ENCODE measurements around the gene MYO18B. TPM values are rescaled to one million over a fixed set of nuclear protein-coding genes. Genes with fewer than 3 reads are reported as not detected.
A peak's percentile ranks its signal among the peaks of the same experiment; 100 is the strongest.
"Not testable (repeated sequence)": the region's sequence is repeated elsewhere in the genome, so short reads cannot be mapped to it uniquely, and the experiment has no call there.

The MYO18B gene
- total RNA-seq, 2 donors from 2014 or later: 0.43 to 1.0 TPM

DNA sequence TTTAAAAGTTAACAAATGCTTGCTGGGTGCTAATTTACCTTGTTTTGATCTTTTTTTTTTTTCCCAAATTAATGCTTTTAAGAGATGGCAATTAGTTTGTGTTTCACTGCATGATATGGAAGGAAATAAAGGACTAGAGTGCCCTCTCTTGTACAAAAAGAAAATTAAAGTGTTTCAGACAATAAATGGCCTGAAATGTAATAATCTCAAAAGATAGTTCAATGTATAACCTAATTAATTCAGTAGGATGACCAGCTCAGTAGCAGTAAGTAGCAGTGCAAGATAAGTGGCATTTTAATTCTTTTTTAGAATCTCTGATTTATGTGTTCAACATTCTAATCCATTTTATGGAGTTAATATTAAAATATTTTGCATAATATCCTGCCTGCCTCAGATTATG, 39.9 kb upstream of the MYO18B start:
- Mint-ChIP-seq H3K36me3 (no peaks in the 10 kb centered on the region), H3K4me1 (ENCODE audit: low read depth in 2 of 2) (peaks cover 0 to 5% of the 10 kb centered on the region in 2 donors), H3K27me3 (peaks cover 0 to 20% of the 10 kb centered on the region in 2 donors), H3K27ac (no peak overlapping the region), H3K4me3 (no peak overlapping the region), H3K9me3 (no peaks in the 10 kb centered on the region)
- ATAC-seq (no peak), DNase-seq (ENCODE audit: low spot score) (no peak)

DNA sequence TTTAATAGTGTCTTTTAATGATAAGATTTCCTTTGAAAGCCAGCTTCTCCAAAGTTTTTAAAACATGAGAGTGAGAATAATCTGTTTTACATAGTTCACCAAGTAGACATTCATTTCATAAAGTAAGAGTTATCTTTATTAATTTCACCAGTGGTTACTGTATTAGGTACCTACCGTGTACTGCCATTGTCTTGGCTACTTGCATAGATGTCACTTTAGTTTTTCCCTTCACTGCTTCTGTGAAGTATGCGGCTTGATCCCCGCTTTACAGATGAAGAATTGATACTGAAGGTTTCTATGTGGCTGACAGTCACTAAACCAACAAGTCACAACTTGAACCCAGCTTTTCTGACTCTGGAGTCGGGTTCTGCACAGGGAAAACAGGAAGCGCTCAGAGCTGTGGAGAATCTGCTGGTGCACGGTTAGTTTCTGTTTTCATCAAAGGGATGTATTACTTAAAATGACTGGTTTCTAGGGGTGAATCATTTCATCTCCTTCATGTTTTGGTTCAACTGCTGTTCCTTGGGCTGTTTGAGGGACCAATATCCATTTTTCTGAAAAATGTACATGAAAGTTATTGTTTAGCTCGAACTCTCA, 39.3 kb upstream of the MYO18B start:
- Mint-ChIP-seq H3K27ac (no peak overlapping the region), H3K36me3 (no peaks in the 10 kb centered on the region), H3K27me3 (peaks cover 0 to 13% of the 10 kb centered on the region in 2 donors), H3K4me1 (ENCODE audit: low read depth in 2 of 2) (peaks cover 0 to 5% of the 10 kb centered on the region in 2 donors), H3K9me3 (no peaks in the 10 kb centered on the region), H3K4me3 (no peak overlapping the region)
- DNase-seq (ENCODE audit: low spot score) (no peak), ATAC-seq (peak in 1 of 2 donors; percentile 53)

DNA sequence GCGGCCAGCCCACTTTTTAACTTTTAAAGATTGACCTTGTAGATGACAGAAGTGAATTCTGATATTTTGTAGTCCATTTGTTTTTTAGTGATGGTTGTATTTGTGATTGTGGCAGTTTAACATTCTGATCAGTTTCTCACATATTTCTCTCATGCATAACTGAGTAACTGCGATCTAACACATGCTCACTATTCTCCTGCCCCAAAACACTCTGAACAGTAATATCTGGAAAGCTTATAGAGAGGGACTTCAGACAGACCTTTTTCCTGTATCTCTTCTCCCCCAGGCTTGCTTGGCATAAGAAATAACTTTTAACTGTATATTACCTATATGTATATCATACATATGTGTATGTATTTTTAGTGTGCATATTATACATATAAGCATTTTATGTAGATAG, 37.3 kb upstream of the MYO18B start:
- H3K9me3 Mint-ChIP-seq: no peaks in the 10 kb centered on the region
- no peak overlapping the region for H3K27ac Mint-ChIP-seq
- no peak overlapping the region for H3K4me3 Mint-ChIP-seq
- H3K27me3 Mint-ChIP-seq: peaks cover 0 to 6% of the 10 kb centered on the region in 2 donors
- no peaks in the 10 kb centered on the region for H3K36me3 Mint-ChIP-seq
- ATAC-seq: no peak
- H3K4me1 Mint-ChIP-seq (ENCODE audit: low read depth in 2 of 2): peaks cover under 1 to 5% of the 10 kb centered on the region in 2 donors
- no peak for DNase-seq (ENCODE audit: low spot score)

DNA sequence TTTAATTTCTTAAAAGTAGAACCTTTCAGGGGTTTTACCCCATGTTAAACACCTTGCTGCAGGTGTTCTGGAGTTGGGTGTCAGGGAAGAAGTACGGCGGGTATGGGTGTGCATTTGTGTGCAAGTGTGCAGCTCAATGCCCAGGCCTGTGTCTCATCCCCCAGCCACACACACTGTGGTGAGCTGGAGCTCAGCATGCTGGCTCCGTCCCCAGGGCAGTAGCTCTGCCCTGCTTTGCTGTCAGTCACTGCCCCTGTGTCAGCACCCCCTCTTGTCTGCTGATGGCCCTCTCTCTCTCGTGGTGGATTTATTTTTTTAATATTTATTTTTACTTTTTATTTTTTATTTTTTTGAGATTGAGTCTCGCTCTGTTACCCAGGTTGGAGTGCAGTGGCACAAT, 35.8 kb upstream of the MYO18B start:
- no peak overlapping the region for H3K4me3 Mint-ChIP-seq
- ATAC-seq (peak in 1 of 2 donors; percentile 28), DNase-seq (ENCODE audit: low spot score) (no peak)
- no peaks in the 10 kb centered on the region for H3K9me3 Mint-ChIP-seq
- H3K4me1 Mint-ChIP-seq (ENCODE audit: low read depth in 2 of 2): peaks cover 3 to 5% of the 10 kb centered on the region in 2 donors
- no peak overlapping the region for H3K27ac Mint-ChIP-seq
- no peaks in the 10 kb centered on the region for H3K27me3 Mint-ChIP-seq
- H3K36me3 Mint-ChIP-seq: no peaks in the 10 kb centered on the region

DNA sequence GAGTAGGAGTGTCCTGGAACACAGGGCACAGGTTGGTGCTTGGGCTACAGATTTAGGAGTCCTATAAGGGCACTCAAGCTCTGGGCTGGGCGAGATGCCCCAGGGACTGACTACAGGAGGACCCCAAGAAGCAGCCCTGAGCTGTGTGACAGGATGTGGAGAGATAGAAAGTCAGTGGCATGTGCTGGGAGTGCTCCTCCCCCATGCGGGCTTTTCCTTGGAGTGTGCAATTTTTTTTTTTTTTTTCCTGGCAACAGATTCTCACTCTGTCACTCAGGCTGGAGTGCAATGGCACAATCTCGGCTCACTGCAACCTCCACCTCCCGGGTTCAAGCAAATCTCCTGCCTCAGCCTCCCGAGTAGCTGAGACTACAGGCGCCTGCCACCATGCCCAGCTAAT, 33.6 kb upstream of the MYO18B start:
- H3K9me3 Mint-ChIP-seq; H3K27me3 Mint-ChIP-seq; DNase-seq (ENCODE audit: low spot score); H3K4me1 Mint-ChIP-seq (ENCODE audit: low read depth in 2 of 2); H3K27ac Mint-ChIP-seq; H3K4me3 Mint-ChIP-seq; ATAC-seq; H3K36me3 Mint-ChIP-seq: not testable (repeated sequence)

DNA sequence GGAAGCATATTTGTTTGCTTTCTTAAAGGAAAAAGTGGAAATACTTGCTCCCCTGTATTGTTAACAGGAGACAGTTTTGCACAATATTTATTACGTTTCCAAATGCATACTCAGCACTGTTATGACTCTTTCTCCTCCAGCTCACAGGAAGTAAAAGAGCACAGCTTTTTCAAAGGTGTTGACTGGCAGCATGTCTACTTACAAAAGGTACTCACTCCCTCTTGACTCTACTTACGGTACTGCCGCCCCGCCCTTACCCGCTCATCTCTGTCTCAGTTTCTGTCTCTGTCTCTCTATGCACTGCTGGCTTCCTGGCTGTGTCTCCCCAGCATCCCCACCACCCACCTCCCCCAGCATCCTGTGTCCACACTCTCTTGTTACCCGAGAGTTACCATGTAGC, 32.2 kb upstream of the MYO18B start:
- H3K9me3 Mint-ChIP-seq: no peaks in the 10 kb centered on the region
- no peaks in the 10 kb centered on the region for H3K36me3 Mint-ChIP-seq
- peaks cover 0 to 3% of the 10 kb centered on the region in 2 donors for H3K4me1 Mint-ChIP-seq (ENCODE audit: low read depth in 2 of 2)
- no peak overlapping the region for H3K27ac Mint-ChIP-seq
- DNase-seq (ENCODE audit: low spot score): no peak
- ATAC-seq: peak in 1 of 2 donors; percentile 68
- peaks cover 0 to 5% of the 10 kb centered on the region in 2 donors for H3K27me3 Mint-ChIP-seq
- H3K4me3 Mint-ChIP-seq: no peak overlapping the region

DNA sequence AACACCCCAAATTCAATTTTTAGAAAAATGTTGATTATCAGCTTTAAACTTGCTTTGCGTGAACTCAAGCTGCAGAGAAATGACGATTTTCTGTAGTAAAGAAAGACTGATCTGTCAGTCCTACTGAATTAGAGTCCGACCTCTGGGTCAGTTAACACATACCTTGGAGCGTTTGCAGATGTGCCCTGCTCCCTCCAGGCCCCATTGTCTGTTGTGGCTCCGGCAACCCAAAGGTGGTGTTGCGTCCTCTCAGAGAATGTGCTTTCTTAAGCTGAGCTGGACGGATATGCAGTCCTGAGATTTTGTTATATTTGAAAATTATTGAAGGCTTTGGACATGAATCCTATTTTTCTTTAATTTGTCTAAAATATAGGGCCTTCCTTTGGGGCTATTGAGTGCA, 31.5 kb upstream of the MYO18B start:
- Mint-ChIP-seq H3K27me3 (peaks cover 0 to 5% of the 10 kb centered on the region in 2 donors), H3K4me1 (ENCODE audit: low read depth in 2 of 2) (peaks cover 0 to 3% of the 10 kb centered on the region in 2 donors), H3K27ac (no peak overlapping the region), H3K36me3 (no peaks in the 10 kb centered on the region), H3K4me3 (no peak overlapping the region), H3K9me3 (no peaks in the 10 kb centered on the region)
- DNase-seq (ENCODE audit: low spot score): no peak
- no peak for ATAC-seq

DNA sequence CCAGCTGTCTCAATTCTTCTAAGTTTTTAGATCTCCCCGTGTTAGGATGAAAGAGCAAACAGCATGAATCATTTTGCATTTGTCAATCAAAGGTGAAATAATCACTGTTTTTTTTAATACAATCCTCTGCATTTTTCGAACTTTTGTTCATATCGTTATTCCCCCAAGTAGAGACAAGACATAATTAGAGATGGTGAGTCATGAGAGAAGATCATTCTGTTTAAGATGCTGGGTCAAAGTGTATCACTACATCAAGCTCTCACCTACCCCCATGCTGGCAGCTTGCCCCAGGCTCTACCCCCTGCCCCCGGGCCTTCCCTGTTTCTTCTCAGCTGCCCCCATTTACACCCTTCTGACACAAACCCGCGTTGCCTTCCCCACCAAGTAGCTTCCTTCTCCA, 30.5 kb upstream of the MYO18B start:
- peaks cover 0 to 5% of the 10 kb centered on the region in 2 donors for H3K27me3 Mint-ChIP-seq
- no peaks in the 10 kb centered on the region for H3K9me3 Mint-ChIP-seq
- H3K4me3 Mint-ChIP-seq: no peak overlapping the region
- H3K4me1 Mint-ChIP-seq (ENCODE audit: low read depth in 2 of 2): peaks cover 0 to 3% of the 10 kb centered on the region in 2 donors
- no peak for ATAC-seq
- no peak for DNase-seq (ENCODE audit: low spot score)
- no peaks in the 10 kb centered on the region for H3K36me3 Mint-ChIP-seq
- no peak overlapping the region for H3K27ac Mint-ChIP-seq

DNA sequence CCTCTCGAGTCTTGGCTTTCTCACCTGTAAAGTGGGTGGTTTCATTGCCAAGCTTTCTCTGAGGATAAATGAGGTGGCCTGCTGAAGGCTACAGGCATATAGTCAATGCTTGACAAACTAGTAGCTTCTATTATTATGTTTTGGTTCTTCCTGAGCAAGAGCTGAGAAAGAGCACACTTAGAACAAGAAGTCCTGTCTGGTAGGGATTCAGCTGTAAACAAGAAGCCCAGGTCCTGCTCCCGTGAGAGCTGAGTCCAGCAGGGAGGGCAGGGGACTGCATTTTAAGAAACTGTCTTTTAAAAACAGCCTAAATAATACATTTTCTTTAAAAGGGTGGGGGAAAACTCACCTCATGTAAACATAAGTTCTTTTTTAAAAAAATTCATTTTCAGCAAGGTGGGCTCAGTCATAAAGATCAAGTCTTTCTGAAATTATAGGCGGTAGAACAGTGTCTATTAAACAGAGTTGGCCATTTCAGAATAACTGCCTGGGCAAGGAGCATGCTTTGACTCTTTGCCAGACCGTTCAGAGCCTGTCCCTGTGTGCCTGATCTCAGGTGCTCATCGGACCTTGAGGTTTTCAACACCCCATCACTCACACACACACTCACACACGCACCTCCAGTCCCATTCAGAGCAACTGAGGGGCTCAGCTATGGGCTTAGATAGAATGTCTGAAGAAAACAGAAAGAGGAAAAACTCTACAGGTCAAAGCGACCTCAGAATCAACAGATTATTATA, 29.2 kb upstream of the MYO18B start:
- Mint-ChIP-seq H3K27ac (no peak overlapping the region), H3K4me1 (ENCODE audit: low read depth in 2 of 2) (peaks cover 0 to 3% of the 10 kb centered on the region in 2 donors), H3K36me3 (no peaks in the 10 kb centered on the region), H3K4me3 (no peak overlapping the region), H3K9me3 (no peaks in the 10 kb centered on the region), H3K27me3 (peaks cover 0 to 5% of the 10 kb centered on the region in 2 donors)
- DNase-seq (ENCODE audit: low spot score) (no peak), ATAC-seq (no peak)

DNA sequence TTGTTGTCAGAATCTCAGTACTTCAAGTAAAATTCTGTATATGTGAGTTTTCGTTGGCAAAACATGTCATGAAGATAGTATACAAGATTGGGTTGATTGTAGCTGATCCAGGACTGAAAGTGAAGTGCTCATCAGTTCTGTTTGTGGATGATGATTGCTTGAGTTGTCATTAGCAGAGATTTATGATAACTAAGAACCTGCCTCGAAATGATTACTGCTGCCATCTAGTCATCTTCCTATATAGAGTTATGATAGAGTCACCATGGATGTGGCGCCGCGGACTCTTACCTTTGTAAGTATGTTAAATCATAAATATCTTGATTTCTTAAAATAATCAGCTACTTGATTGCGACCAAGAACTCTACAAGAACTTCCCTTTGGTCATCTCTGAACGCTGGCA, 27.9 kb upstream of the MYO18B start:
- H3K27me3 Mint-ChIP-seq: peaks cover 0 to 5% of the 10 kb centered on the region in 2 donors
- no peak overlapping the region for H3K27ac Mint-ChIP-seq
- no peak for ATAC-seq
- peaks cover 0 to 3% of the 10 kb centered on the region in 2 donors for H3K4me1 Mint-ChIP-seq (ENCODE audit: low read depth in 2 of 2)
- no peak for DNase-seq (ENCODE audit: low spot score)
- H3K4me3 Mint-ChIP-seq: no peak overlapping the region
- no peaks in the 10 kb centered on the region for H3K36me3 Mint-ChIP-seq
- no peaks in the 10 kb centered on the region for H3K9me3 Mint-ChIP-seq

DNA sequence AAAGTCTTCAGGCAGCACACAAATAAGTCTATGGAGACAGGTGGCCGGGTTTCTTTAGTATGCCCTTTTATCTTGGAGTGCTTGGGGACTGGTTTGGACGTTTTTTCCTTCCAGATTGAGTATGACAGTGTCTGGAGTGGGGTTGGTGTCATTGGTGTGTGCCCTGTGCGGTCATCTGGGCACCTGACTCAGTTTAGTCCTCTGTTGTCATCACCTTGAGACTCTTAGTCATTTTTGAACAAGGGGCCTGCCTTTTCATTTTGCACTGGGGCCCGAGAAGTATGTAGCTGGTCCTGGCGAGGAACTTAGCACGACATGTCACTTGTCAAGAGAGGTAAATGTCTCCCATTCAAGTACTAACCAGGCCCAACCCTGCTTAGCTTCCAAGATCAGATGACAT, 27.2 kb upstream of the MYO18B start:
- Mint-ChIP-seq H3K27ac (no peak overlapping the region), H3K4me3 (no peak overlapping the region)
- ATAC-seq: no peak

DNA sequence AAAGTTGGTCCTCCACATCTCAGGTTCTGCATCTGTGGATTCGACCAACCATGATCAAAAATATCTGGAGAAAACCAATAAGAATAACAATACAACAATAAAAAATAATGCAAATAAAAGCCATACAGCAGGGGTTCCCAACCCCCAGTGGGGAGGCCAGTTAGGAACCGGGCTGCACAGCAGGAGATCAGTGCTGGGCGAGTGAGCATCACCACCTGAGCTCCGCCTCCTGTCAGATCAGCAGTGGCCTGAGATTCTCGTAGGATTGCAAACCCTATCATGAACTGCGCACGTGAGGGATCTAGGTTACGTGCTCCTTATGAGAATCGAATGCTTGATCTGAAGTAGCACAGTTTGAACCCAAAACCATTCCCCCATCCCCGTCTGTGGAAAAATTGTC, 25.4 kb upstream of the MYO18B start:
- H3K36me3 Mint-ChIP-seq: no peaks in the 10 kb centered on the region
- no peak overlapping the region for H3K27ac Mint-ChIP-seq
- H3K9me3 Mint-ChIP-seq: no peaks in the 10 kb centered on the region
- H3K4me3 Mint-ChIP-seq: no peak overlapping the region
- peak in 1 of 2 donors; percentile 24 for ATAC-seq
- no peak for DNase-seq (ENCODE audit: low spot score)
- no peaks in the 10 kb centered on the region for H3K4me1 Mint-ChIP-seq (ENCODE audit: low read depth in 2 of 2)
- peaks cover 0 to 1% of the 10 kb centered on the region in 2 donors for H3K27me3 Mint-ChIP-seq

More for the DNA sequence above, 27.2 kb upstream of the MYO18B start:
- H3K9me3 Mint-ChIP-seq: no peaks in the 10 kb centered on the region
- H3K36me3 Mint-ChIP-seq: no peaks in the 10 kb centered on the region
- peaks cover 0 to 5% of the 10 kb centered on the region in 2 donors for H3K27me3 Mint-ChIP-seq
- DNase-seq (ENCODE audit: low spot score): no peak
- peaks cover 0 to 3% of the 10 kb centered on the region in 2 donors for H3K4me1 Mint-ChIP-seq (ENCODE audit: low read depth in 2 of 2)

DNA sequence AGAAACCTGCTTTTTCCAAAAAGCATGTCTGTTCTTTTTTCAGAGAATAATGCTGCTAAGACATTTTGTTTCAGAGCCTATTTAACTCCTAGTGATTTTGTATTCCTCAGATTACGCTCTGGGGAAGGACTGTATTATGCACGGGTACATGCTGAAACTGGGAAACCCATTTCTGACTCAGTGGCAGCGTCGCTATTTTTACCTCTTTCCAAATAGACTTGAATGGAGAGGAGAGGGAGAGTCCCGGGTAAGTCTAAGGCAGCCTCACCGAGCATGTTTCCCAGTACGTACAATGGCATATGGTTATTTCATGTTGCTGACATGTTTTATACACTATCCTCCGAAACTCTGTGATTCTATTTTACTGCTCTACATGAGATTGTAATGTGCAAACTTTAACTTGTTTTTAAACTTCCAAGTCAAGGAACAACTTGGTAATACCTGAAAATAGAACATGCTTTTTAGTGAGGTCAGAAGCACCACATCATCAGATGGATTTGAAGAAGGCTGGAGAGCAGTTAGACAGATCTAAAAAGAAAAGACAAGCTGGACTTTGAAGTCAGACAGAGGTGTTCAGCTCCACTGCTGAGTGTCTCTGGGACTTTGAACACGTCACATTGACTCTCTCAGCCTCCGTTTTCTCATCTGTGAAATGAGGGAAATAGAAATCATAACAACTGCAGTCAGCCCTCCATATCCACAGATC, 23.7 kb upstream of the MYO18B start:
- H3K4me1 Mint-ChIP-seq (ENCODE audit: low read depth in 2 of 2): no peaks in the 10 kb centered on the region
- H3K27me3 Mint-ChIP-seq: no peaks in the 10 kb centered on the region
- no peak for ATAC-seq
- H3K27ac Mint-ChIP-seq: no peak overlapping the region
- no peak for DNase-seq (ENCODE audit: low spot score)
- H3K4me3 Mint-ChIP-seq: no peak overlapping the region
- H3K36me3 Mint-ChIP-seq: no peaks in the 10 kb centered on the region
- H3K9me3 Mint-ChIP-seq: no peaks in the 10 kb centered on the region

DNA sequence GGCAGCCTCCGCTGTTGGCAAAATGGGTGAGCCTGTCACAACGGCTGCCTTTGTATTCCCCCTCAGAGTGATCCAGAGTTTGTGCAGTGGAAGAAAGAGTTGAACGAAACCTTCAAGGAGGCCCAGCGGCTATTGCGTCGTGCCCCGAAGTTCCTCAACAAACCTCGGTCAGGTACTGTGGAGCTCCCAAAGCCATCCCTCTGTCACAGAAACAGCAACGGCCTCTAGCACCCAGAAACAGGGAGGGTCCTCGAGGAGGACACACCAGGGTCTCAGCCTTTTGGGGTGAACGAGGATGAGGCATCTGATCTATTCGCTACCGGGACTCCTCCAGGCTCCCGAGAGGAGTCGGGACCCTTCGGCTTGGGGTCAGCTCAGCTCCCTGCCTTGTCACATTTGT, 19.8 kb upstream of the MYO18B start:
- ATAC-seq (no peak), DNase-seq (ENCODE audit: low spot score) (no peak)
- no peak overlapping the region for H3K27ac Mint-ChIP-seq
- no peaks in the 10 kb centered on the region for H3K9me3 Mint-ChIP-seq
- no peaks in the 10 kb centered on the region for H3K4me1 Mint-ChIP-seq (ENCODE audit: low read depth in 2 of 2)
- no peak overlapping the region for H3K4me3 Mint-ChIP-seq
- H3K27me3 Mint-ChIP-seq: peaks cover 0 to 3% of the 10 kb centered on the region in 2 donors
- no peaks in the 10 kb centered on the region for H3K36me3 Mint-ChIP-seq
